HL-60/S4 (cell line): ENCODE results near the gene CDC5L.

Experiments
- in situ Hi-C: fragments of 300-500 bp; cut with MboI; formaldehyde crosslinking; loops from 2 replicates; pipeline ENCODE4 v1.14.3; 2022; ENCODE audit warnings: low sequenced_read_pairs

CDC5L gene

DNA sequence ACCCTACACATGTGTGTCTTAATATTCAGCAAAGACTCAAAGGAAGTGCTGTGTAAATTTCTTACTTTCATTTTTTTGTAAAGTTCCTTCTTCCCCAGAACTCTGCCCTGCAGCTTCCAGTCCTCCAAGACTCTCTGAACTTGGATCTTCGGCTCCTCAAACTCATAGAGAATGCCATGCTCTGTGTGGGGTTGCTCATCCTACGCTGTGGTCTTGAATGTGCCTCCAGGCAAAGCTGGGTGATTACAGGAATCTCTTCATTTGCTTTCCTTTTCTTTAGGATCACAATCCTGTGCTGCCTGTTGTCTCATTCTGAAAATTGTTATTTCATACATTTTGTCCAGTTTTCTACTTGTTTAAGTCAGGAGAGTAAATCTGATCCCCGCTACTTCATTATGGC, 14.5 kb upstream of the CDC5L start:
- in situ Hi-C loops = no loop called here

DNA sequence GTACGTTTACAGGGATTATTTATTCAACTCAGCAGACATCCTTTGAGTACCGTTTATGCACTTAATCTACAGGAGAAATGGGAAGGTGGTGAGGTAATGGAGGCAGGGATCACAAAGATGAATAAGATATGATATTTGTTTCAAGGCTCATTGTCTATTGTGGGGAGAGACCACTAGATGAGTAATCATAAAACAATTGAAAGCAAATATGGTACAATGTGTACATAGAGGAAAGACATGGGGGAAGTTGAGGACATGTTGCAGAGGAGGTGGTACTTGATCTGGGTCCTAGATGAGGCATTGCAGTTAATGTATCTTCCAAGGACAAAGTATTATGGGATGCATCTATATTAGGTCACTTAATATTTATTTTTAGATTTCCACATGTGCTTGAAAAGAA, 13.7 kb upstream of the CDC5L start:
- in situ Hi-C loops = no loop called here

DNA sequence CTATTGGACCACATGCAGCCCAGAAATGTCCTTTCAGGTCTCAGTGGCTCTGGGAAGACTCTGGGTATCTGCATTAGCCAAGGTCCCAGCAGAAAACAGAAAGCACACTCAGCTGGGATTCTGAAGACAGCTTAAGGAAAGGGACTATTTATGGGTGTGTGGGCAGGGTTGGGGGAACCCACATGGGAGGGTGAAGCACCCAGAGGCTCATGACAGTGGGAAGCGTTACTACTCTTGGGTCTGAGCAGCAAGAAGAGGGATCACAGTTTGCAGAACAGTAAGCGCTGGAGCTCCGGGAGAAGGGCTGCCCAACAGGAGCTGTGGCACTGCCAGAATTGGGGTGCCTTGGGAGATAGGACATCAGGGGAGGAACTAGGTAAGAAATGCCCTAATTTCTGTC, 12.4 kb upstream of the CDC5L start:
- in situ Hi-C loops = no loop called here

DNA sequence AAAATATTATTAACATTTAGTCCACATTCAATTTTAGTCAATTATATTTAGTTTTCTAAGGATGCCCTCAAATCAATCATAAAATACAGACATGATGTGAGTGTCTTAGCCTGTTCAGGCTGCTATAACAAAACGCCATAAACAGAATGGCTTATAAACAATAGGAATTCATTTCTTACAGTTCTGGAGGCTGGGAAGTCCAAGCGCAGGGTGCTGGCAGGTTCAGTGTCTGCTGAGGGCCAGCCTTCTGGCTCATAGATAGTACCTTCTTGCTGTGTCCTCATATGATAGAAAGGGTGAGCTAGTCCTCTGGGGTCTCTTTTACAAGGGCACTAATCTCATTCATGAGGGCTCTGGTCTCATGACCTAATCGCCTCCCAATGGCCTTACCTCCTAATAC, 10.0 kb upstream of the CDC5L start:
- in situ Hi-C loops = no loop called here

DNA sequence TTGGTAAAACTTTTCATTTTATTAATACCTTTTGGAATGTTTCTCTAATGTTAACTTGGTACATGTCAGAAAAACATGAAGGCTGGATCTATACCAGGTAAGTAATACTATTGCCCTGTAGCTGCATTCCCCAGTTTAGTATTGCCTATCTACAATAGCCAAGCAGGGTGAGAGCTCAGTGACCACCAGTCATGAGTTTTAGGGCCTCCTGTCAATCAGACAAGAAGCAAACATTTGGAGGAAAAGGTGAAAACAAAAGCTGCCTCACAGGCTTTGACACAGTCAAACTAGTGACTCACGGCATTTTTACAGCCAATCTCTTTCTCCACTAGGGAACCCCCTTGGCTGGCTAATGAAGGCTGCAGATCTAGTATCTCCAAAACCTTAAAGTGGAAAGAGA, 9.5 kb upstream of the CDC5L start:
- in situ Hi-C loops = no loop called here

DNA sequence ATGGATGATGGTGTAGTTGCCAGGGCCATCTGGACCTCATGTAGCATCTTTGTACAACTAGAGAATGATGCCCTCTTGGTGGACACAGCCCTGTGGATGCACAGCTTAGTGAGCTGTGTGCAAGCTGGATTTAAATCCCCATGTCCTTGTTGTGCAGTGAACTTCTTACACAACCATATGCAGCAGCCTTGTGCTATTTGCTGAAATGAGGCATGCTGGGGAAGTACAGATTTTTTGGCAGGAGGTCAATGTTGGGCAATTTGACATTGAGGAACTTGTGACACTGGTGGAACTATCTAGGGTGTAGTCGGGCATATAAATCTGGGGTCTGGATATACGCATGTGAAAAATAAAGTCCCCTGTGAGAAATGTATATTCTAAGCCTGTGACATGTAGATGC, 5.8 kb upstream of the CDC5L start:
- in situ Hi-C loops = no loop called here

DNA sequence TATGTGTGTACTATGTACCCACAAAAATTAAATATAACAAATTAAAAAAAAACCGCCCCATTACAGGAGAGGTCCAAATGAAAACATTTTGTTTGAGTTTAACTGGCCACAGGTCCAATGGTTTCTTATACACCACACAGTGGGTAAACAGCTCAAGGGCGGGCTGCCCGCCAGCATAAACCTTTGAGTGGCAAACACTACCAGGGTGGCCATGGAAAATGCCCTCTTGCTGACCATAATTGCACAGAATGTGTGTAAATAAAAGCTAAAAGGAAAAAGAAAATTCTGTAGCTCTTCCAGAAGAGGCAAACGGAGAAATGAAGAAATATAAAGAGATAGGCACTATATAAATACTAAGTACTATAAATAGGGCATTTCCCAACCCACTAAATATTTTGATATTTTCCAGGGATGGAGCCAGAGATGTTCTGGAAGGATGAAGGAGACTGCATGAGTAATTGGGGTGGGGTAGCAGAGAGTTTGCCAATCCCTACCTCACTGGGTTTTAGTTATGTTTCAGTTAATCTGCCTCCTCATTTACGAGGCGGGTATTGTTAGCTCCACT, 1.1 kb upstream of the CDC5L start:
- in situ Hi-C loops = no loop called here

DNA sequence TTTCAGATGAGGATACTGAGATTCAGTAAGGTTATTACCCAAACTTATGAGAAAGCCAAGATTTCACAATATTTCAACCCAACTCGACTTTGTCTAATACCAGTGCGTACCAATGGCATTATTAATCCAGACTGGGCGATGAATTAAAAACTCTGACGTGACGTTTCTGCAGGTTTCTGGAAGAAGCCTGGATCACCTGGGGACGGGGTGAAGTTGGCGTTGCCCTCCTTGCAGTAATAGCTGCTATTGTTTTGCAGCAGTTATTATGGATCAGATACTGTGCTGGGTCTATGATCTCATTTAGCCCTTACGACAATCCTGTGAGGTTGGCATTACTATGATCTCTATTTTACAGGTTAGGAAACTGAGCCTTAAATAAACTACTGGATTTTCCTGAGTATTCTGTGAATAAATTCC, 569 bp upstream of the CDC5L start:
- in situ Hi-C loops = no loop called here

DNA sequence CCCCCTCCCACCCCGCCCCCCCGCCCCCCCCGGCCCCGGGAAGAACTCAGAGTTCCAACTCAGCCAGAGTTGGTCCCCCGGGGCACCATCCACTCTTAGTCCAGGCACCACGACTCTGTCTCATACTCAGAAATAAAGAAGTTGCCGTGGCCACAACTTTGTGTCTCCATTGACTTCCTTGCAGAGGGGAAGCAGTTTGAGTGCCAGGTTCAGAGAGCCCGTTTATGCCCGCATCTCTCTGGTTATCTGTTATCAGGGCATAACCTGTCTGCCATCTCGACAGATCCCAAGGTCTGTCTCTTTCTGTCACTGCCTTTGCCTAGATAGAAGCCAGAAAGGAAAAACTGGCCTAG, 605 bp downstream of the CDC5L start:
- in situ Hi-C loops = no loop called here

DNA sequence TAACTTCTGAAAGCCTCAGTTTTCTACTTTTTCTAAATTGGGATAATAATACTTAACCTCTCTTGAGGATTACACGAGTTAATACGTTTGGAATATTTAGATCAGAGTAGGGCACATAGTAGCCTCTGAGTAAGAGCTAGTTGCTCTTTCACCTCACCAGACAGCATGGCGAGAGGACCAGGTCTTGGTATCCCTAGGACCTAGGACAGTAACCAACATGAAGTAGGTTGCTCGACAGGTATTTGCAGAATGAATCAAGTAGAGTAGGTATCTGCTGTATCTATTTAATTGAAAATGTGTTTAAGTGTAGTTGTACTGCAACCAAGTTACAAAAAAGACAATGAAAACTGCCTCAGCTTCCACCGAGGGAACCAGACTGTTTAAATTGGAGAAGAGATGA, 1.4 kb downstream of the CDC5L start:
- in situ Hi-C loops = no loop called here

DNA sequence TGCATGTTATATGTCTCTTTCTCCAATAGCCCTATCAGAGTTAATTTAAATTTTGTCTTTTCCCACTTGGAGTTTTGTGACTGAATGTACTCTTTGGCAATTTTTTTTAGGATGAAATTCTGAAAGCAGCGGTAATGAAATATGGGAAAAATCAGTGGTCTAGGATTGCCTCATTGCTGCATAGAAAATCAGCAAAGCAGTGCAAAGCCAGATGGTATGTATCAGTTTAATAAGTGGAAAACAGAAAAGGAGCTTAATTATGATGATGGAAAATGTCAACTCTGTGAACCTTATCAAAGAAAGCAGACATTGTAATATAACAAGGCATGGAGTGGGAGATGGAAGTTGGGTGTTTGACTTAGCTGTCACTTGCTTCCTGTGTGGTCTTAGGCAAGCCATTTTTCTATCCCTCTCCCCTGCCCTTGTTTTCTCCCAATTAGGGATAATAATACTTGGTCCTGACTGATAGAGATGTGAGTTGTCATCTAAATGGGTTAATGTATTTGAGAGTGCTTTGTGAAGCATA, 2.7 kb downstream of the CDC5L start:
- in situ Hi-C loops = no loop called here

DNA sequence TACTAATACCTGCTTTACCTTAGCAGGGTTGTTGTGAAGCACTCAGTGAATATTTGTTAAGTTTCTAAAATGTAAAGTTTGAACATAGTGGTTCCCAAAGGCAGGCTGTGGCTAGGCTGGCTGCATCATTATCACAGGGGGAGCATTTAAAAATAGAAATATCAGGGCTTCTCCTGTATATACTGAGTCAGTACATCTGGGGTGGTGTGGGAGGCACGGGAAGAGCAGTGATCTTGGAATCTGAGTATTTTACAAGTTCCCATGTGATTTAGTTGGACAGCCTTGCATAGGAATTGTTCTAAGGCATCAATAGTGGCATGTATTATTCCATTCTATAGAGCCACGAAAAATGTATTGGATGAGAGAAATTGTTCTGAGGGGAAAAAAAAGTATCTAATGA, 8.0 kb downstream of the CDC5L start:
- in situ Hi-C loops = no loop called here

DNA sequence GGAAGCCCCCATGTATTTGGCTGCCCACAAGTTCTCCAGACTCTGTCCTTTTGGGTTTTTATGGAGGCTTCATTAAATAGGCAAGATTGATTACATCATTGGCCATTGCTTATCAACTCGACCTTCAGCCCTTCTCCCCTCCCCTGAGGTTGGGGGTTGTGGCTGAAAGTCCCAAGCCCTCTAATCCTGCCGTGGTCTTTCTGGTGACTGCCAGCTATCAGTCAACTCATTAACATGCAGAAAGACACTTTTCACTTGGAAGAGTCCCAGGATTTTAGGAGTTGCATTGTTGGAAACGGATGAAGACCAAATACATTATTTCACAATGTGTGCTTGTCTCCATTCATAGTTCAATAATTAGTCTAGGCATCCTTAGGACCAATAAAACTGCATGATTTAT, 9.5 kb downstream of the CDC5L start:
- in situ Hi-C loops = no loop called here

DNA sequence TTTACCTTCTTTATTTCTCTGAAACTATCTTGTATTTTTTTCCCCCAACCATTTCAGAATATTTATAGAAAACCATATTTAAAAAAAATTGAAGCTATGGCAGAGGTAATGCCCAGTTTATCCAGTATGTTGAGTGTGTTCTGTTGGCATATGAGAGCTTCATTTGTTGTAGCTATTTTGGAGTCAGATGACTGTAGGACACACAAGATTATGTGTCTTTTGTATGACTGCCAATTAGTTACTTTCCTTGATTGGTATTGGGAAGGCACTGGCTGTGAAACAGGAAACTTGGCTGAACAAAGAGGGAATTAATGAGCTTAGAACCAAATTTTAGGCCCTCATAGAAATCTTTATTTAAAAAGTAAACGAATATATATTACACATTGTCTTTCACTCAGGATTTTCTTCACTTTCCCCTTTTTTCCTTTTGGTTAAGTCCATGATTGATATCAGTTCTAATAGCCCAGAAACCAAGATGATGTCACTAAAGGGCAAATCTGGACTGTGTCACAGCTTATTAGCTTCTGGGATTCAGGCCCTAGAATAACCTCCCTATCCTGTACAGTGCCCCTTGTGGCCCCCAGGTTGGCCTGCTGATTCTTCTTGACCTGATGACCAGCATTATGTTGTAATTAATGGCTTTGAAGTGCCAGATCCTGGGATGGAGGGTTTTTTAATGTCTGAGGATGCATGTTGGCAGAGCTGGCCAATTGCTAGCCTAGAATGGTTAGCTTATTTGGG, 10.1 kb downstream of the CDC5L start:
- in situ Hi-C loops = no loop called here

DNA sequence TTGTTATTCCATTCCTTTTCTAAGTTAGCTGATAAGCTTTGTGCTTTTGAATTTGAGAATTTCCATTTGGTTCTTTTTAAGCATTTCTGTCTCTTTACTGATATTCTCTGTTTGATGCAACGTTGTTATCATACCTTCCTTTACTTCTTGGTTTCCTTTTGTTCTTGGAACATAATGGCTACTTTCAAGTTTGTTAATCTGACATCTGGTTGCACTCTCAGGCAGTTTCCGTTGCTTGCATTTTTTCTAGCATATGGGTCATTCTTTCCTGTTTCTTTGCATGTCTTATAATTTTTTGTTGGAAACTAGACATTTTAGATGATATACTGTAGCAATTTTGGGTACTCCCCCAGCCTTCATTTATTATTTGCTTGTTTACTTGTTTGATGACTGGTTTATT, 12.5 kb downstream of the CDC5L start:
- in situ Hi-C loops = no loop called here

DNA sequence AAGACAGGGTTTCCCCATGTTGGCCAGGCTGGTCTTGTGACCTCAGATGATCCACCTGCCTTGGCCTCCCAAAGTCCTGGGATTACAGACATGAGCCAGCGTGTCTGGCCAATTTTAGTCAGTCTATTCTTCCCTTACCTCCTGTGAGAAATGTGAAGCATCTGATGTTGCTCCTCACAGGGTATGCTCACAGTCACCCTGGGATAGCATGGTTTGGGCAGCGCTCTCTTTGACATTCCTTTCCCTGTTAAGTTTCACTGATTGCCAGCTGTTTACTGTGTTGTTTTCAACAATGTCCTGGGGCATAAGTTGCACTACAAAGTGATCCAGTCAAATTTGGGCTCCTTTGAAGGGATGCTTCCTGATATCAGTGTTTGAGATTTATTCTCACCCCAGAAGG, 13.1 kb downstream of the CDC5L start:
- in situ Hi-C loops = no loop called here

DNA sequence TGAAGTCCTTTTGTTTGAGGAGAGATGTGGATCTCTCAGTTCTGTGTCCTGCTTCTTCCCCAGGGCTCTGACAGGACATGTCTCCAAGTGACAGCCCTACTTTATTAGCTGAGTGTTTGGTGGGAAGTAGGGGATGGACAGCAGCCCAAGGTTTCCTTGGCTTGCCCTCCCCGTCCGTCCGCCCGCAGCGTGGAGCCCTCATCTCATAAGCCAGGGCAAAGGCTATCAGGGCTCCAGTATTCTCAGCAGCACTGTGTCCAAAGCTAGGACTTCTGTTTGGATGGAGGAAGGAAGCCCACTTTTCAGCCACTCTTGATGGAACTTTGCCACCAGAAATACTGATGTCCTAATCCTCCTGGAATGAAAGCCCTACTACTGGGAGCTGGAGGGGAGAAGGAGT, 13.6 kb downstream of the CDC5L start:
- in situ Hi-C loops = no loop called here

DNA sequence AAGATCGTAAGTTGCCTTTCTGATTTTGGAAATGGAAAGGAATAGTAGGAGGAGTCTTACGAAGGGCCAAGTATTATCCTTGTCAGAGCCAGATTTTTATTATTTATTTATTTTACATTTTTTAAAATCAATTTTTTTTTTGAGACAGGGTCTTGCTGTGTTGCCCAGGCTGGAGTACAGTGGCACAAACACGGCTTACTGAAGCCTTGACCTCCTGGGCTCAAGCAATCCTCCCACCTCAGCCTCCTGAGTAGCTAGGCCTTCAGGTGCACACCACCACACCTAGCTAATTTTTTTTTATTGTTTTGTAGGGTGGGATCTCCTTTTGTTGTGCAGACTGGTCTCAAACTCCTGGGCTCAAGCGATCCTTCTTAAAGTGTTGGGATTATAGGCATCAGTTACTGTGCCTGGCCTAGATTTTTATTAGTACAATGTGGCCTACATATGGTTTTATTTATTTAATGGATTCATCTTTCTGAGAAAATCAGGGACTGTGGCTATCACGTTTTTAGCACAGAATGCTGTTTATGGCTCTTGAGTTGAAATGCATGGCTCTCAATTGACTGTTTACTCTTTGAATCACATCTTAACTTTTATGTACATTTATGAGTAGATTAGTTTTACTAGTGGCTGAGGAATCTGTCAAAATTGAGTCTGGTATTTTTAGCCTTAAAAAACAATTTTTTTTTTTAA, 16.7 kb downstream of the CDC5L start:
- in situ Hi-C loops = no loop called here

DNA sequence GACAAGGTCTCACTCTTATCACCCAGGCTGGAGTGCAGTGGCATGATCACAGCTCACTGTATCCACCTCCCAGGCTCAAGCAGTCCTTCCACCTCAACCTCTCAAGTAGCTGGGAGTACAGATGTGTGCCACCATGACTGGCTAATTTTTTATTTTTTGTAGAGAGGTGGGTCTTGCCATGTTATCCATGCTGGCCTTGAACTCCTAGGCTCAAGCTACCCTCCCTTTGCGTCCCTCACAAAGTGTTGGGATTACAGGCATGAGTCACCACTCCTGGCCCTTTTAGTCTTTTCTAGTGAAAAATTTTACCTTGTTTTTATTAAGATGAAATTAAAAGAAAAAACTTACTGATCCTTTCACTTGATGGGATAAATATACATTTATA, 17.2 kb downstream of the CDC5L start:
- in situ Hi-C loops = no loop called here

DNA sequence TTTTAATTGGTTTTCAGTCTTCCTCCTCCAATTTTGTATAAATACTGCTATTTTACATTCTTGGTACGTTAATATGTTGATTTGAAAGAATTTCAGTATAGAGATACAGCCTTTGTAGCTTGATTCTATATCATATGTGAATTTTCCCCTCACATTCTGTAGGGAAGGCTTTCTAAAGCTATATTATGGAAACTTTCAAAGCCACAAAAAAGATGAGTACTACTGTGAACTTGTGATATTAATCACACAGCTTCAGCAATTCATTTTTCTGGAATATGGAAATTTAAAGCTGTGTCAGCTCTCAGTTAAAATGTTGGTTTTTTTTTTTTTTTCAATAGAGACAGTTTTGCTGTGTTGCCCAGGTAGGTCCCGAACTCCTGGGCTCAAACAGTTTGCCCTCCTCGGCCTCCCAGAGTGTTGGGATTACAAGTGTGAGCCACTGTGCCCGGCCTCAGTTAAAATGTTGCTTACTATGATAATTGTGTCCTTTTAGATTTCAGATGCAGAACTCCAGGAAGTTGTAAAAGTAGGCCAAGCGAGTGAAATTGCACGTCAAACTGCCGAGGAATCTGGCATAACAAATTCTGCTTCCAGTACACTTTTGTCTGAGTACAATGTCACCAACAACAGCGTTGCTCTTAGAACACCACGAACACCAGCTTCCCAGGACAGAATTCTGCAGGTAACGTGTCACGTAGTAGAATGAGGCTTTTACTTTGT, 20.6 kb downstream of the CDC5L start:
- in situ Hi-C loops = no loop called here

DNA sequence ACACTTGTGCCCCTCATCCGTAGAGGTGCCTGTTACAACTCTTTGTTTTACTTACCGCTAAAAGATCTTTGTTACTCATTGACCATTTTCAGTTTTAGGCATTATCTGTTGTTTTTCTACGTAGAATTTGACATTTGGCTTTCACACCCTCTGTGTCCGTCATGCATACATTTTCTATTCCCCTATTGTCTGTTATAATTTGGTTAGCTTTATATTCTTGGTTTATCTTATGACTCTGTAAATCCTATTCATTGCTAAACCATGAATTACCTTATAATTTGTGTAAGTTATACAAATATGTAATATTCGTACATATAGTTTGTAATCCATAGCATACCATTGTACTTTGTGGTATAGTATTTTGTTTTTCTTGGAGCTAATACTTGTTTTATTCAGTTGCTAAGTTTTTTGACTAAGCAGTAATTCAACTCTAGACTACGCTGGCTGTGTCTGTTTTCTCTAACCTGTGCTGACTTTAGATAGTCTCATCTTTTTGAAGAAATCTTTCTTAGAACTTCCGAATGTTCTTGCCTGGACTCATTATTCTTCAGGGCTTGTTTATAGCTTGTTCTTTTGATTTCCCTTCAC, 21.8 kb downstream of the CDC5L start:
- in situ Hi-C loops = no loop called here
